Measurements from ENCODE around the gene KRT84. TPM values are rescaled to one million over a fixed set of nuclear protein-coding genes. Genes with fewer than 3 reads are reported as not detected.

KRT84 gene
- total RNA-seq, 4 donors from 2014 or later = not detected

DNA sequence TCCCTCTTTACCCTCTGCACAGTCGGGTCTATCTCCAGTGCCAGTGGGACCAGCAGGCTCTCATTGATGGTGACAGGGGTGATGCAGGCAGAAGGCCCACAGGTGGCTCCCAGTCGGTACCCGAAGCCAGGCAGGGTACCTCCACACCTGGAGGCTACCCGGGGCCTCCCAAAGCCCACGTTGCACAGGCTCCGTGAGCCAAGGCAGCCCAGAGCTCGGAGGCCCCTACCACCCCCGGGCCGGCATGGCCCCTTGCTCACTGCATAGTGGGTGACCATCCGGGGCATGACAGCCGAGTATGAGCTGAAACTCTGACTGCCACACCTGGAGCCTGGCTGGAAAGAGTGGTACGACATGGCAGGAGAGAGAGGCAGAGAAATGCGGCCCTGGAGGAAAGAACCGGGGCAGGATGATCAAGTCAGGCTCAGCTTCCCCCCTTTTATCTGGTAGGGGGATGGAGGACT is 20.5 kb upstream of the KRT84 start, which contains the start of gene KRT82:
KRT82 (minus strand) TSS at position 414 of the 464 bp plus-strand sequence; CDS start at position 356, 58 bp downstream.
- no peak for DNase-seq (ENCODE audit: extremely low spot score)
- Histone ChIP-seq H3K27ac (replicated peaks in 1 of 4) (no peak within 1 kb of the TSS), H3K4me1 (peaks cover 0 to 3% (median under 1%) of the 10 kb centered on the region in 4 donors), H3K36me3 (no peaks in the 10 kb centered on the region), H3K4me3 (no peak within 1 kb of the TSS), H3K27me3 (peaks cover 0 to 25% (median 0%) of the 10 kb centered on the region in 4 donors), H3K9me3 (no peaks in the 10 kb centered on the region)
- WGBS = 90% methylated on average over 11 of the region's 14 CpGs
- TF ChIP-seq POLR2A (IDR thresholded peaks at IDR 0.05; ENCODE audit: low read depth) = no peak
- TF ChIP-seq CTCF (IDR thresholded peaks at IDR 0.05) = no peak
- intact Hi-C loops (cut with DNase I) = no loop called here

- H3K4me3 ChIP-seq = no peak overlapping the region
- intact Hi-C loops (cut with DNase I) = no loop called here
- 83% methylated on average over 3 of the region's 3 CpGs for WGBS
- H3K27me3 ChIP-seq = peaks cover 0 to 28% (median 0%) of the 10 kb centered on the region in 4 donors
- TF ChIP-seq POLR2A (IDR thresholded peaks at IDR 0.05; ENCODE audit: low read depth) = no peak
- TF ChIP-seq POLR2AphosphoS5 (IDR thresholded peaks at IDR 0.05) = no peak
- TF ChIP-seq CTCF (IDR thresholded peaks at IDR 0.05) = no peak
- no peak for TF ChIP-seq EP300 (IDR thresholded peaks at IDR 0.05)
- H3K36me3 ChIP-seq = no peaks in the 10 kb centered on the region
- H3K9me3 ChIP-seq = no peaks in the 10 kb centered on the region
- H3K27ac ChIP-seq (replicated peaks in 1 of 4) = no peak overlapping the region
- H3K4me1 ChIP-seq = no peaks in the 10 kb centered on the region
- DNase-seq (ENCODE audit: extremely low spot score) = no peak
These were observed 19.5 kb upstream of the KRT84 start for GRCh38 chr12:52404951-52405350.

GRCh38 chr12:52403561-52403960 is 18.1 kb upstream of the KRT84 start:
- no peak overlapping the region for H3K27ac ChIP-seq (replicated peaks in 1 of 4)
- intact Hi-C loops (cut with DNase I) = no loop called here
- no peaks in the 10 kb centered on the region for H3K36me3 ChIP-seq
- peaks cover 0 to 39% (median 0%) of the 10 kb centered on the region in 4 donors for H3K27me3 ChIP-seq
- H3K4me1 ChIP-seq = no peaks in the 10 kb centered on the region
- DNase-seq (ENCODE audit: extremely low spot score) = no peak
- TF ChIP-seq POLR2AphosphoS5 (IDR thresholded peaks at IDR 0.05) (no peak), POLR2A (IDR thresholded peaks at IDR 0.05; ENCODE audit: low read depth) (no peak), EP300 (IDR thresholded peaks at IDR 0.05) (no peak), CTCF (IDR thresholded peaks at IDR 0.05) (no peak)
- H3K9me3 ChIP-seq = no peaks in the 10 kb centered on the region
- WGBS = 100% methylated on average over 3 of the region's 9 CpGs
- H3K4me3 ChIP-seq = no peak overlapping the region

GRCh38 chr12:52402873-52403540 is 17.6 kb upstream of the KRT84 start:
- Histone ChIP-seq H3K9me3 (no peaks in the 10 kb centered on the region), H3K36me3 (no peaks in the 10 kb centered on the region), H3K27ac (replicated peaks in 1 of 4) (no peak overlapping the region), H3K4me3 (no peak overlapping the region), H3K4me1 (no peaks in the 10 kb centered on the region), H3K27me3 (peaks cover 0 to 36% (median 0%) of the 10 kb centered on the region in 4 donors)
- 54% methylated on average over 2 of the region's 3 CpGs for WGBS
- TF ChIP-seq POLR2A (IDR thresholded peaks at IDR 0.05; ENCODE audit: low read depth) (no peak), CTCF (IDR thresholded peaks at IDR 0.05) (no peak), POLR2AphosphoS5 (IDR thresholded peaks at IDR 0.05) (no peak)
- no peak for DNase-seq (ENCODE audit: extremely low spot score)
- intact Hi-C loops (cut with DNase I) = no loop called here

GRCh38 chr12:52402377-52402776 is 16.9 kb upstream of the KRT84 start:
- no peak for DNase-seq (ENCODE audit: extremely low spot score)
- 92% methylated on average over 2 of the region's 2 CpGs for WGBS

More at GRCh38 chr12:52402377-52402776, 16.9 kb upstream of the KRT84 start:
- H3K27me3 ChIP-seq = peaks cover 0 to 31% (median 0%) of the 10 kb centered on the region in 4 donors
- no peak for TF ChIP-seq CTCF (IDR thresholded peaks at IDR 0.05)
- TF ChIP-seq POLR2AphosphoS5 (IDR thresholded peaks at IDR 0.05) = no peak
- no peak for TF ChIP-seq POLR2A (IDR thresholded peaks at IDR 0.05; ENCODE audit: low read depth)
- TF ChIP-seq EP300 (IDR thresholded peaks at IDR 0.05) = no peak
- intact Hi-C loops (cut with DNase I) = no loop called here
- no peak overlapping the region for H3K4me3 ChIP-seq
- no peaks in the 10 kb centered on the region for H3K4me1 ChIP-seq
- no peak overlapping the region for H3K27ac ChIP-seq (replicated peaks in 1 of 4)
- no peaks in the 10 kb centered on the region for H3K9me3 ChIP-seq
- no peaks in the 10 kb centered on the region for H3K36me3 ChIP-seq
